Osteoblast (primary cell): ENCODE data around the gene PLA2G4E. TPM values are rescaled to one million over a fixed set of nuclear protein-coding genes. Genes with fewer than 3 reads are reported as not detected.

Experiments used
- DNase-seq: peaks from one replicate; pipeline ENCODE4 v3.0.0; 2011; ENCODE audit warnings: low spot score, mixed read lengths; ENCODE audit not compliant: insufficient read length; ENCODE audit errors: missing footprints
- H2AFZ ChIP-seq: 2 replicates; pipeline ENCODE4 v1.6.0; 2011; ENCODE audit warnings: mild to moderate bottlenecking, low read length
- H3K27ac ChIP-seq: 2 replicates; pipeline ENCODE4 v1.5.1; 2011; ENCODE audit warnings: mild to moderate bottlenecking, low read depth, low read length, moderate library complexity
- H3K27me3 ChIP-seq: 2 replicates; pipeline ENCODE4 v1.6.0; 2012; ENCODE audit warnings: mild to moderate bottlenecking, control low read depth, inconsistent platforms, low read length, moderate library complexity; ENCODE audit not compliant: insufficient read depth
- H3K36me3 ChIP-seq: 2 replicates; pipeline ENCODE4 v1.5.1; 2011; ENCODE audit warnings: mild to moderate bottlenecking, low read length, control low read depth, moderate library complexity; ENCODE audit not compliant: insufficient read depth
- H3K4me1 ChIP-seq: 2 replicates; pipeline ENCODE4 v1.5.1; 2011; ENCODE audit warnings: mild to moderate bottlenecking, low read length, control low read depth, moderate library complexity; ENCODE audit not compliant: insufficient read depth
- H3K4me2 ChIP-seq: 2 replicates; pipeline ENCODE4 v1.6.0; 2011; ENCODE audit warnings: mild to moderate bottlenecking, low read length; ENCODE audit not compliant: insufficient read depth
- H3K4me3 ChIP-seq: fragments of 200-600 bp; sonication (generic); 3 replicates; pipeline ENCODE4 v1.5.1; 2012; ENCODE audit warnings: mild to moderate bottlenecking, low read length, inconsistent platforms; ENCODE audit not compliant: insufficient read depth
- H3K79me2 ChIP-seq: 2 replicates; pipeline ENCODE4 v1.6.0; 2012; ENCODE audit warnings: mild to moderate bottlenecking, low read length, control low read depth, inconsistent platforms; ENCODE audit not compliant: insufficient read depth
- H3K9me3 ChIP-seq: 2 replicates; pipeline ENCODE4 v1.5.1; 2011; ENCODE audit warnings: low read depth, low read length, control low read depth
- H4K20me1 ChIP-seq: 2 replicates; pipeline ENCODE4 v1.6.0; 2012; ENCODE audit warnings: mild to moderate bottlenecking, low read length, control low read depth; ENCODE audit not compliant: insufficient read depth
- total RNA-seq: library from RNA; depleted of rRNA; stranded (reverse); fragments of >200 nt; gene quantifications from 2 replicates; pipeline ENCODE4 v1.2.3, GENCODE V29; 2012
- TF ChIP-seq, protein P1 (sequence below): IDR thresholded peaks from 2 replicates; pipeline ENCODE4 v1.5.1; 2011; ENCODE audit warnings: mild to moderate bottlenecking, low read depth, low read length, moderate library complexity; ENCODE audit errors: extremely low read depth

Gene PLA2G4E
- total RNA-seq, 1 donor: not detected

DNA sequence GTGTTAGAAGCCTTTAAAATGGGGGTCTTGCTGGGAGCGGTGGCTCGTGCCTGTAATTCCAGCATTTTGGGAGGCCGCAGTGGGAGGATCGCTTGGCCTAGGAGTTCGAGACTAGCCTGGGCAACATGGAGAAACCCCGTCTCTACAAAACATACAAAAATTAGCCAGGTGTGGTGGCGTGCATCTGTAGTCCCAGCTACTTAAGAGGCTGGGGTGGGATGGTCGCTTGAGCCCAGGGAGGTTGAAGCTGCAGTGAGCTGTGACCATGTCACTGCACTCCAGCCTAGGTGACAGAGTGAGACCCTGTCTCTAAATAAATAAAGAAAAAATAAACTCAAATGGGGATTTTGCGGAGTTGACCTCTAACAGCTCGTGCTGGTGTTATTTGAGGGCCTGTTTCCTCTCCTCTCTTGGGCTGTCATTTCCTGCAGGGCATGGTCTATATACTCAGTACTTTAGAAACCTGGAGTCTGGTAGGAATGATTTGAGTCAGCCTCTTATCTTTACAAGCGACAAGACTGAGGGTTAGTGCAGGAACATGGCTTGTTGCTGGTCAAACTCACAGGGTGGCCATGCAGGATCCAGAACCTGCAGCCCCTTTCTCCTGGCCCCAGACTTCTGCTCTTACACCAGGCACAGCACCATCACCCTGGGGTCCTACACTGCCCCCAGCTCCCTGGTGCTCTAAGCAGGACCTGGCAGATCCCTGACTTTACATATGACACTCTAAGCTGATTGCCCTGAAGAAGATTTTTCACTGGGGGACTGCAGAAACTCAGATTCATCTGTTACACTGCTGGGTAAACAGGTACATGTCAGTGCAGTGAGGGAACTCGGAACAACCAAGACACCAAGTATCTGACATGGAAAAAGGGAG is 63.6 kb downstream of the PLA2G4E start:
- Histone ChIP-seq H3K4me3 (no peak overlapping the region), H3K4me1 (peaks cover 24% of the 10 kb centered on the region), H3K27me3 (no peaks in the 10 kb centered on the region), H2AFZ (no peak overlapping the region), H3K9me3 (no peaks in the 10 kb centered on the region), H3K36me3 (peaks cover 15% of the 10 kb centered on the region), H4K20me1 (peaks cover 3% of the 10 kb centered on the region), H3K27ac (no peak overlapping the region), H3K79me2 (peaks cover 61% of the 10 kb centered on the region), H3K4me2 (no peak overlapping the region)
- TF ChIP-seq, protein P1, sequence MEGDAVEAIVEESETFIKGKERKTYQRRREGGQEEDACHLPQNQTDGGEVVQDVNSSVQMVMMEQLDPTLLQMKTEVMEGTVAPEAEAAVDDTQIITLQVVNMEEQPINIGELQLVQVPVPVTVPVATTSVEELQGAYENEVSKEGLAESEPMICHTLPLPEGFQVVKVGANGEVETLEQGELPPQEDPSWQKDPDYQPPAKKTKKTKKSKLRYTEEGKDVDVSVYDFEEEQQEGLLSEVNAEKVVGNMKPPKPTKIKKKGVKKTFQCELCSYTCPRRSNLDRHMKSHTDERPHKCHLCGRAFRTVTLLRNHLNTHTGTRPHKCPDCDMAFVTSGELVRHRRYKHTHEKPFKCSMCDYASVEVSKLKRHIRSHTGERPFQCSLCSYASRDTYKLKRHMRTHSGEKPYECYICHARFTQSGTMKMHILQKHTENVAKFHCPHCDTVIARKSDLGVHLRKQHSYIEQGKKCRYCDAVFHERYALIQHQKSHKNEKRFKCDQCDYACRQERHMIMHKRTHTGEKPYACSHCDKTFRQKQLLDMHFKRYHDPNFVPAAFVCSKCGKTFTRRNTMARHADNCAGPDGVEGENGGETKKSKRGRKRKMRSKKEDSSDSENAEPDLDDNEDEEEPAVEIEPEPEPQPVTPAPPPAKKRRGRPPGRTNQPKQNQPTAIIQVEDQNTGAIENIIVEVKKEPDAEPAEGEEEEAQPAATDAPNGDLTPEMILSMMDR: no peak
- DNase-seq: peak; percentile 74

DNA sequence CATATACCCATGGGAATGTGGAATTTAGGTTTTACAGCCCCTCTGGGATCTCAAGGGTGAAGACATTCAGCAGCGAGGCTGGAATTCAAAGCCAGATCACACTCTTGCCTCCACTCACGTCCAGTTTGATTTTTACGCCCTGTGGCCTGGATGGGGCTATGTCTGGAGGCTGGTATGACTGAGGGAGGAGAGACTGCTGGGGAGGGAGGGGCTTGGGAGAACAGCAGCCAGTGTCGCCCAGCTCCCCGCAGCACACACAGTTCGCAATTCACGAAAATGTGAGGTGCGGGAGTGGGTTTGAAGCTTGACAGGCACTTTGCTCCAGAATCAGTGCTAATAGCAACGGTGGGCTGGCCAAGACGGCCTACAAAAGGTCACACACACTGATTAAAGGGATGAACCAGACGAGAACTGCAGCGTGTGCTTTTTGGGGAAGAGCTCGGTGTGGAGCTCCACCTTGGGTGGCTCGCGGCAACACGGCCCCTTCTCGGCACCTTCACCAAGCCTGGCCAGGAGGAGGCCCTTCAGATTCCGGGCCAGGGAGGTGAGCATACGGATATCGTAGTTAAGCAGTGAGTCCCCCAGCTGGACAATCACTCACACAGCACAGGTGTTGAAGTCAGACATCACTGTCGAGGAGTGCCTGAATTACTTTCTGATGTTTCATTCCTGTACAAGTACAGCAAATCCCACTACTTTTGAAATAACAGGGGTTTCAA is 64.9 kb downstream of the PLA2G4E start:
- H2AFZ ChIP-seq: no peak overlapping the region
- H3K27ac ChIP-seq: no peak overlapping the region
- H3K9me3 ChIP-seq: no peaks in the 10 kb centered on the region
- H4K20me1 ChIP-seq: peaks cover 3% of the 10 kb centered on the region
- no peak overlapping the region for H3K4me3 ChIP-seq
- peaks cover 12% of the 10 kb centered on the region for H3K4me1 ChIP-seq
- peaks cover 24% of the 10 kb centered on the region for H3K36me3 ChIP-seq
- no peaks in the 10 kb centered on the region for H3K27me3 ChIP-seq
- peaks cover 50% of the 10 kb centered on the region for H3K79me2 ChIP-seq
- DNase-seq: no peak
- TF ChIP-seq, protein P1: no peak
- H3K4me2 ChIP-seq: no peak overlapping the region

DNA sequence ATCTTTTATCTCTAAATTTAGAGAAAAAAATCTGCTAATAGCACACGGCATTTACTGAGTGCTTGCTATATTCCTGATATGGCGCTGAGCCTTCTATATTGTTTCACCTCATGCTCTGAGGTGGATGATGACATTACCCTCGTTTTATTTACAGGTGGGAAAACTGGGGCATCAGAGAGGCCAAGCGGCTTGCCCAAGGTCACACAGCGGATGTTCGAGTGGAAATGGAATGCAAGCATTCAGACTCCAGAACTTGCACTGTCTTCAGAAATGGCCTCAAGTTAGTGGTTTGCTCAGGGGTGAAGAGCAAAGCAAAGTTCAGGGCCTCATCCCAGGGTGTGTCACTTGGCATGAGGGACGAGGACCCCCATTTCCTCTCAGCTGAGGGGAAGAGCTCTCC is 65.7 kb downstream of the PLA2G4E start:
- H3K27ac ChIP-seq: no peak overlapping the region
- peaks cover 52% of the 10 kb centered on the region for H3K79me2 ChIP-seq
- TF ChIP-seq, protein P1: no peak
- peaks cover 12% of the 10 kb centered on the region for H3K4me1 ChIP-seq
- H3K27me3 ChIP-seq: no peaks in the 10 kb centered on the region
- H3K36me3 ChIP-seq: peaks cover 24% of the 10 kb centered on the region
- H2AFZ ChIP-seq: no peak overlapping the region
- H3K9me3 ChIP-seq: no peaks in the 10 kb centered on the region
- no peak for DNase-seq
- no peak overlapping the region for H3K4me3 ChIP-seq
- no peak overlapping the region for H3K4me2 ChIP-seq
- peaks cover 3% of the 10 kb centered on the region for H4K20me1 ChIP-seq

DNA sequence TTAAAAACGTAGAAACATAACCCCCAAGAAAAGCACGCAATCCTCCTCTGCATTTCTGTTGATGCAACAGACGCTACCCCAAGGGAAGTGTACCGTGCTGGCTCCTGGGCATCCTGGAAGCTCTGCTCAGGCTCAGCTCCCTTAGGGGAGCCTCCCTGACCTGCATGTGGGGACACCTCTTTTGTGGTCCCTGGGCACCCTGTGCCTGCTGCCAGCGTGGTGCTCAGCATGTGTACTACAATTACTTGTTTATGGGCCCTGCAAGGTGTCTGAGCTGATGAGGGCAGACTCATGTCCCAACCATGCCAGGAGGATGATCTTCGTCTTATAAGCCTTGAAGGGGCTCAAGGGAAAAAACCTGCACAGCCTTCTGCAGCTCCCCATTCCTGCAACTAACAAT is 66.8 kb downstream of the PLA2G4E start:
- Histone ChIP-seq H3K27me3 (no peaks in the 10 kb centered on the region), H3K27ac (no peak overlapping the region), H3K4me1 (peaks cover 20% of the 10 kb centered on the region), H3K9me3 (no peaks in the 10 kb centered on the region), H3K4me2 (no peak overlapping the region), H3K4me3 (no peak overlapping the region), H3K36me3 (peaks cover 24% of the 10 kb centered on the region), H2AFZ (no peak overlapping the region), H3K79me2 (peaks cover 45% of the 10 kb centered on the region), H4K20me1 (peaks cover 3% of the 10 kb centered on the region)
- TF ChIP-seq, protein P1: no peak
- DNase-seq: no peak
